NCI-H774 (cell line): ENCODE results near the gene GLYR1.

Experiments
- DNase-seq: peaks from one replicate; lab custom pipeline; 2025; lab: John Stamatoyannopoulos, UW

The GLYR1 gene

GRCh38 chr16:4879049-4879448 lies 32.0 kb upstream of the GLYR1 start:
- DNase-seq = no peak

- no peak for DNase-seq
Observed at GRCh38 chr16:4877380-4877685, 30.2 kb upstream of the GLYR1 start.

- no peak for DNase-seq
Observed at GRCh38 chr16:4876646-4877379, 29.7 kb upstream of the GLYR1 start.

- DNase-seq = no peak
Observed at GRCh38 chr16:4874666-4875065, 27.6 kb upstream of the GLYR1 start.

GRCh38 chr16:4873091-4873490 lies 26.0 kb upstream of the GLYR1 start:
- no peak for DNase-seq

GRCh38 chr16:4871071-4871470 lies 24.0 kb upstream of the GLYR1 start:
- DNase-seq = no peak

- no peak for DNase-seq
Observed at GRCh38 chr16:4870138-4870671, 23.1 kb upstream of the GLYR1 start.

- DNase-seq = no peak
Observed at GRCh38 chr16:4869147-4869805, 22.2 kb upstream of the GLYR1 start.

GRCh38 chr16:4868535-4868934 lies 21.4 kb upstream of the GLYR1 start:
- no peak for DNase-seq

- DNase-seq = no peak
Observed at GRCh38 chr16:4868026-4868425, 20.9 kb upstream of the GLYR1 start.

GRCh38 chr16:4866586-4866985 lies 19.5 kb upstream of the GLYR1 start:
- no peak for DNase-seq

- DNase-seq = no peak
Observed at GRCh38 chr16:4865231-4865860, 18.3 kb upstream of the GLYR1 start.

GRCh38 chr16:4864728-4865127 lies 17.6 kb upstream of the GLYR1 start:
- DNase-seq = no peak

- no peak for DNase-seq
Observed at GRCh38 chr16:4862639-4863038, 15.6 kb upstream of the GLYR1 start.

GRCh38 chr16:4860727-4861342 lies 13.7 kb upstream of the GLYR1 start:
- no peak for DNase-seq

GRCh38 chr16:4859900-4860255 lies 12.8 kb upstream of the GLYR1 start:
- DNase-seq = no peak

- DNase-seq = no peak
Observed at GRCh38 chr16:4859190-4859899, 12.3 kb upstream of the GLYR1 start.

- no peak for DNase-seq
Observed at GRCh38 chr16:4855804-4856203, 8.7 kb upstream of the GLYR1 start.

GRCh38 chr16:4855371-4855770 lies 8.3 kb upstream of the GLYR1 start:
- no peak for DNase-seq

- no peak for DNase-seq
Observed at GRCh38 chr16:4852221-4852872, 5.3 kb upstream of the GLYR1 start.

- no peak for DNase-seq
Observed at GRCh38 chr16:4850211-4850610, 3.1 kb upstream of the GLYR1 start.
